ENCODE data around the gene NFE2L3.
"Not testable (repeated sequence)": the region's sequence is repeated elsewhere in the genome, so short reads cannot be mapped to it uniquely, and the experiment has no call there.

NFE2L3 gene

GRCh38 chr7:26147646-26148306 is 4.2 kb upstream of the NFE2L3 start:
- not testable (repeated sequence) for DNase-seq

GRCh38 chr7:26148307-26148700 is 3.7 kb upstream of the NFE2L3 start:
- DNase-seq, result not testable (repeated sequence)

- no peak for DNase-seq
Observed at GRCh38 chr7:26149391-26149977, 2.5 kb upstream of the NFE2L3 start.

GRCh38 chr7:26151096-26151495 is 902 bp upstream of the NFE2L3 start:
- no peak for DNase-seq

- no peak for DNase-seq
Observed at GRCh38 chr7:26151650-26151952, 397 bp upstream of the NFE2L3 start.

GRCh38 chr7:26152782-26153240 is 813 bp downstream of the NFE2L3 start:
- DNase-seq, result peak; percentile 34

GRCh38 chr7:26153241-26153822 is 1.3 kb downstream of the NFE2L3 start:
- peak; percentile 12 for DNase-seq

- DNase-seq, result no peak
Observed at GRCh38 chr7:26153823-26154783, 2.1 kb downstream of the NFE2L3 start.

- no peak for DNase-seq
Observed at GRCh38 chr7:26155531-26156375, 3.8 kb downstream of the NFE2L3 start.

GRCh38 chr7:26156451-26157420 is 4.7 kb downstream of the NFE2L3 start:
- no peak for DNase-seq

- DNase-seq, result peak; percentile 31
Observed at GRCh38 chr7:26157520-26158105, 5.6 kb downstream of the NFE2L3 start.

GRCh38 chr7:26159243-26159642 is 7.2 kb downstream of the NFE2L3 start:
- no peak for DNase-seq

GRCh38 chr7:26160896-26161295 is 8.9 kb downstream of the NFE2L3 start:
- DNase-seq, result no peak

- no peak for DNase-seq
Observed at GRCh38 chr7:26162431-26162830, 10.4 kb downstream of the NFE2L3 start.

GRCh38 chr7:26163804-26164203 is 11.8 kb downstream of the NFE2L3 start:
- not testable (repeated sequence) for DNase-seq

GRCh38 chr7:26165950-26166683 is 14.1 kb downstream of the NFE2L3 start:
- peak; percentile 32 for DNase-seq

- peak; percentile 16 for DNase-seq
Observed at GRCh38 chr7:26166684-26167266, 14.8 kb downstream of the NFE2L3 start.

- peak; percentile 26 for DNase-seq
Observed at GRCh38 chr7:26167303-26167934, 15.4 kb downstream of the NFE2L3 start.

- no peak for DNase-seq
Observed at GRCh38 chr7:26168458-26169023, 16.5 kb downstream of the NFE2L3 start.
